Stomach (tissue), 9 donors: ENCODE results near the gene ZNF280B. TPM values are rescaled to one million over a fixed set of nuclear protein-coding genes. Genes with fewer than 3 reads are reported as not detected.

Experiments
- DNase-seq, 2 donors: peaks; one replicate each; pipeline versions ENCODE4 v3.0.0 to v3.0.0-alpha.2; 2013 to 2019
- H3K27ac ChIP-seq, 5 donors: fragments of 200-600 bp in 4 of 5; sonication (generic) in 4 of 5; one replicate each; pipeline ENCODE4 v1.5.1; 2013 to 2019; ENCODE audit warnings: mild to moderate bottlenecking in 1 of 5, moderate library complexity in 1 of 5
- H3K27me3 ChIP-seq, 3 donors: fragments of 200-600 bp; sonication (generic); one replicate each; pipeline ENCODE4 v1.5.1; 2017 to 2019; ENCODE audit warnings: mixed run types in 1 of 3
- H3K36me3 ChIP-seq, 4 donors: fragments of 200-600 bp; sonication (generic); 1 replicate in 3 of 4; 2 replicates in 1 of 4; pipeline ENCODE4 v1.5.1; 2016 to 2019
- H3K4me1 ChIP-seq, 4 donors: fragments of 200-600 bp; sonication (generic); one replicate each; pipeline ENCODE4 v1.5.1; 2016 to 2019
- H3K4me3 ChIP-seq, 4 donors: fragments of 200-600 bp; sonication (generic) in 3 of 4; one replicate each; pipeline ENCODE4 v1.5.1; 2016 to 2019; ENCODE audit warnings: mild to moderate bottlenecking in 1 of 4
- H3K9me3 ChIP-seq, 4 donors: fragments of 200-600 bp; sonication (generic); one replicate each; pipeline ENCODE4 v1.5.1; 2016 to 2019
- EP300 ChIP-seq: sonication (generic); formaldehyde crosslinking; IDR thresholded peaks from one replicate; pipeline ENCODE4 v1.6.1; 2017; ENCODE audit warnings: antibody characterized with exemption
- POLR2A ChIP-seq, 4 donors: fragments of 450-650 bp; IDR thresholded peaks; one replicate each; pipeline ENCODE4 v1.6.1; 2016; ENCODE audit warnings: antibody characterized with exemption in 4 of 4, control low read depth in 2 of 4, mild to moderate bottlenecking in 1 of 4, moderate library complexity in 1 of 4
- POLR2AphosphoS5 ChIP-seq, 3 donors: sonication (generic); formaldehyde crosslinking; IDR thresholded peaks; one replicate each; pipeline ENCODE4 v1.6.1; 2016; ENCODE audit warnings: antibody characterized with exemption in 3 of 3
- WGBS, 5 donors: extraction: QIAGEN DNeasy Blood & Tissue Kit in 3 of 5; methylation state at CpG; one replicate each; pipeline versions ENCODE4 v1.1.5 to v1.1.7; 2013 to 2018; 5-methylcytosine and 5-hydroxymethylcytosine counted together
- intact Hi-C: fragments of 100-400 bp; cut with DNase I; formaldehyde crosslinking; loops from one replicate; pipeline ENCODE4 v1.15.1; 2023; ENCODE audit warnings: low total_unique reads
- polyA plus RNA-seq, 3 donors: library from polyadenylated mRNA; stranded (reverse); fragments of 200-250 nt; gene quantifications; one replicate each; pipeline ENCODE4 v1.2.3, GENCODE V29; 2013
- total RNA-seq, 5 donors: library from RNA; depleted of rRNA; stranded (reverse); fragments of >200 nt; gene quantifications; one replicate each; pipeline versions ENCODE4 v1.1.0 to v1.2.3, GENCODE V29; 2014 to 2016
- TF ChIP-seq, protein P1 (sequence below), 7 experiments: fragments of 450-650 bp in 4 of 7; fragments of 200-600 bp in 3 of 7; sonication (generic) in 3 of 7; IDR thresholded peaks; one replicate each; pipeline ENCODE4 v1.5.1; 2016 to 2019; ENCODE audit warnings: antibody characterized with exemption in 7 of 7, control low read depth in 2 of 7, mild to moderate bottlenecking in 1 of 7
- donor health status: healthy with polysubstance abuse.
- donor health status: Bipolar disorder and iron deficiency.
- donor health status: healthy.

The ZNF280B gene
- total and polyA plus RNA-seq, 8 donors: under 0.01 to 1.3 (median 0.15) TPM; not detected in 1

DNA sequence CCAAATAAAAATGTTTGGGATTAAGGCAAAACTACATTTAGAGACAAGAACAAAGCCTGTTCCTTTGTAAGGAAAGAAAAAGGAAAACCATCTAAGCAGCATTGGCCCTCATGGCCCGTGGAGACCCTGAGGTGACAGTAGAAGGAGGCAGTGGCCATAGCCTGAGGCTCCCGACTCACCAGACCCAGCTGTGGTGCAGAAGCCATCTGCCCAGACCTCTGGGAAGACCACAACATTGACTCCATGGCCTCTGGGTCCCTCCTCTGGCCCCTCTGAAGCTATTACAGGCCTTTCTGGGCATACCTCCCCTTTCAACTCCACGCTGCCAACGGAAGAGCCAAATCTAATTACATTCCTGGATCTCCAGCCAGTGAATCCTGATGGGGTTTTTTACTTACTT, 44.1 kb upstream of the ZNF280B start:
- DNase-seq: peak in 1 of 2 donors; percentile 9
- intact Hi-C loops: no loop called here
- WGBS, 5 donors: 56 to 68% (median 62%) methylated on average over 4 of the region's 4 CpGs
- Histone ChIP-seq H3K4me3 (no peak overlapping the region), H3K27ac (no peak overlapping the region), H3K27me3 (peaks cover 0 to 4% (median 0%) of the 10 kb centered on the region in 3 donors), H3K36me3 (no peaks in the 10 kb centered on the region), H3K4me1 (no peaks in the 10 kb centered on the region), H3K9me3 (no peaks in the 10 kb centered on the region)
- TF ChIP-seq POLR2AphosphoS5 (IDR thresholded peaks at IDR 0.05) (no peak), POLR2A (IDR thresholded peaks at IDR 0.05) (no peak), EP300 (no peak)
- TF ChIP-seq, protein P1, sequence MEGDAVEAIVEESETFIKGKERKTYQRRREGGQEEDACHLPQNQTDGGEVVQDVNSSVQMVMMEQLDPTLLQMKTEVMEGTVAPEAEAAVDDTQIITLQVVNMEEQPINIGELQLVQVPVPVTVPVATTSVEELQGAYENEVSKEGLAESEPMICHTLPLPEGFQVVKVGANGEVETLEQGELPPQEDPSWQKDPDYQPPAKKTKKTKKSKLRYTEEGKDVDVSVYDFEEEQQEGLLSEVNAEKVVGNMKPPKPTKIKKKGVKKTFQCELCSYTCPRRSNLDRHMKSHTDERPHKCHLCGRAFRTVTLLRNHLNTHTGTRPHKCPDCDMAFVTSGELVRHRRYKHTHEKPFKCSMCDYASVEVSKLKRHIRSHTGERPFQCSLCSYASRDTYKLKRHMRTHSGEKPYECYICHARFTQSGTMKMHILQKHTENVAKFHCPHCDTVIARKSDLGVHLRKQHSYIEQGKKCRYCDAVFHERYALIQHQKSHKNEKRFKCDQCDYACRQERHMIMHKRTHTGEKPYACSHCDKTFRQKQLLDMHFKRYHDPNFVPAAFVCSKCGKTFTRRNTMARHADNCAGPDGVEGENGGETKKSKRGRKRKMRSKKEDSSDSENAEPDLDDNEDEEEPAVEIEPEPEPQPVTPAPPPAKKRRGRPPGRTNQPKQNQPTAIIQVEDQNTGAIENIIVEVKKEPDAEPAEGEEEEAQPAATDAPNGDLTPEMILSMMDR (IDR thresholded peaks at IDR 0.05): no peak

DNA sequence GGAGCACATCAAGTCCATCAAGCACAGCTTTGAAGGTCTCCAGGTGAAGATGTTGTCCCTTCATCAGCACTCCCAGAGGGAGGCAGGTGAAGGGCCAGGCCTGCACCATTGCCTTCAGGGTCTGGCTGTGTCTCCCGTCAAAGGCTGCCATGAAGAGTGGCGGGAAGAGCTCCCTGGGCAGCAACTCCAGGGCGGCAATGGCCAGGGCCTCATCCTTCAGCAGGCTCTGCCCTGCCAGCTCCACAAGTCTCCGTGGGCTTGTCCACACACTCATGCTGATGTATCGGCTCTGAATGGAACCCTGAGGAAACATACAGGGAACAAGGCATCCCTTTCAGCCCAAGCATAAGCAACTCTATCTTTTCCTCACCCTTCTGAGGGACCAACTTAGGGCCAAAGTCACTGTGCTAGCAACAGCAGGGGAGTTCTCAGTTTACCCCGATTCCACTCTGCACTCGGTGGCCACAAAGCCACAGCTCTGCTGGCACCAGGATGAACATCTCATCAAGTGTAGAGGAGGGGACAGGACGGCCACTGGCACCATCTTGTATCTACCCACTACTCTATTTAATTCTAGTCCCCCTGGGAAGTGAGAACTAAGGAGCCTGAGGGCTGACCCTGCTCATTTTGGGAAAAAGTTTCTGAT, 42.4 kb upstream of the ZNF280B start:
- 82 to 90% (median 84%) methylated on average over 6 to 8 of the region's 8 CpGs for WGBS, 5 donors
- no peaks in the 10 kb centered on the region for H3K9me3 ChIP-seq
- no peaks in the 10 kb centered on the region for H3K4me1 ChIP-seq
- H3K27me3 ChIP-seq: peaks cover 0 to 4% (median 0%) of the 10 kb centered on the region in 3 donors
- intact Hi-C loops: no loop called here
- DNase-seq: no peak
- TF ChIP-seq POLR2A (IDR thresholded peaks at IDR 0.05): no peak
- TF ChIP-seq POLR2AphosphoS5 (IDR thresholded peaks at IDR 0.05): no peak
- TF ChIP-seq, protein P1 (IDR thresholded peaks at IDR 0.05): no peak
- TF ChIP-seq EP300: no peak
- H3K27ac ChIP-seq: no peak overlapping the region
- no peaks in the 10 kb centered on the region for H3K36me3 ChIP-seq
- H3K4me3 ChIP-seq: no peak overlapping the region

DNA sequence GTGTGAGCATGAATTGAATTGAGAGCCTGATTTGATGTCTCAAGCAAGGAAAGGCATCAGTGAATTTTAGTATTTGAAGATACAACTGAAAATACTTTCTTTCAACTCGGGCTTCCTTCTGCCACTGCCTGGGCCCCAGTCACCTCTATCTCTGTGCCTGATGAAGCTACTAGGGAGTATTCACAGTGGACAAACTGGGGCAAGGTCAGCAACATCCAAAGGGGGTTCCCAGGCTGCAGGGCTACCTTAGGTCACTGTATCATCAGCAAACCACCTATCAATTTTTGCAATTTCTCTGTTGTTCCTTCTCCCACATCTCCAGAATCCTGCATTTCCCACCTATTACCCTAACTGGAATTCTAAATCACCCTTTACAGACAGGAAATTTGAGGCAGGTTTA, 40.4 kb upstream of the ZNF280B start:
- H3K27me3 ChIP-seq: peaks cover 0 to 5% (median 4%) of the 10 kb centered on the region in 3 donors
- H3K4me1 ChIP-seq: no peaks in the 10 kb centered on the region
- WGBS, 5 donors: 37 to 69% (median 50%) methylated on average over 1 of the region's 1 CpG
- H3K9me3 ChIP-seq: no peaks in the 10 kb centered on the region
- DNase-seq: no peak
- TF ChIP-seq EP300: no peak
- no peak for TF ChIP-seq POLR2A (IDR thresholded peaks at IDR 0.05)
- TF ChIP-seq POLR2AphosphoS5 (IDR thresholded peaks at IDR 0.05): no peak
- TF ChIP-seq, protein P1 (IDR thresholded peaks at IDR 0.05): no peak
- intact Hi-C loops: no loop called here
- no peaks in the 10 kb centered on the region for H3K36me3 ChIP-seq
- H3K4me3 ChIP-seq: no peak overlapping the region
- H3K27ac ChIP-seq: no peak overlapping the region

DNA sequence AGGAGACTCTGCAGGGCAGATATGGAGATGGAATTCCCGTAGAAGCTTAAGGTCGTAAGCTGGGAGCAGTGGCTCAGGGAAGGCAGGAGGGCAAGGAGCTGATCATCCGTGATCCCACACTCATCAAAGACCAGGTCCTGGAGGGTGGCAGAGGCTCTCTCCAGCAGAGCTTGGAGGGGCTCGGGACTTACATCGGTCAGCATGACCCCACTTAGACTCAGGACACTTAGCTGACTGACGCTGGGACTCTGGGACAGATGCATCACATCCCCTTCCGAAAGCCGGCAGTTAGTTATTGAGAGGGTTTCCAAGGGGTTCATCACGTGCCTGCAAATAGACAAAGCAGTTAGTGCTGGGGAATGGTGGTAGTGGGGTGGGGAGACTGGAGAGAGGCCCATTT, 39.8 kb upstream of the ZNF280B start:
- no peak for DNase-seq
- Histone ChIP-seq H3K36me3 (no peaks in the 10 kb centered on the region), H3K4me1 (no peaks in the 10 kb centered on the region), H3K4me3 (no peak overlapping the region), H3K27me3 (peaks cover 0 to 5% (median 4%) of the 10 kb centered on the region in 3 donors), H3K27ac (no peak overlapping the region), H3K9me3 (no peaks in the 10 kb centered on the region)
- TF ChIP-seq POLR2AphosphoS5 (IDR thresholded peaks at IDR 0.05) (no peak), EP300 (no peak), POLR2A (IDR thresholded peaks at IDR 0.05) (no peak)
- TF ChIP-seq, protein P1 (IDR thresholded peaks at IDR 0.05): no peak
- WGBS, 5 donors: 69 to 76% (median 73%) methylated on average over 9 of the region's 9 CpGs
- intact Hi-C loops: no loop called here
